Activated naive CD4-positive, alpha-beta T cell treated with anti-CD3 and anti-CD28 coated beads, Interleukin-2, amount 50 U/mL, for 24 hours (primary cell): ENCODE measurements around the gene BPNT1.
"Not testable (repeated sequence)": the region's sequence is repeated elsewhere in the genome, so short reads cannot be mapped to it uniquely, and the experiment has no call there.

Experiments
- H3K27ac Mint-ChIP-seq: one replicate; pipeline ENCODE4 v1.8.0; 2021; ENCODE audit warnings: mild to moderate bottlenecking, mixed read lengths
- H3K27me3 Mint-ChIP-seq: one replicate; pipeline ENCODE4 v1.8.0; 2021; ENCODE audit warnings: mixed read lengths
- H3K36me3 Mint-ChIP-seq: one replicate; pipeline ENCODE4 v1.8.0; 2021; ENCODE audit warnings: mixed read lengths
- H3K4me1 Mint-ChIP-seq: one replicate; pipeline ENCODE4 v1.8.0; 2021; ENCODE audit warnings: mixed read lengths
- H3K4me3 Mint-ChIP-seq: one replicate; pipeline ENCODE4 v1.8.0; 2021; ENCODE audit warnings: mild to moderate bottlenecking, mixed read lengths
- H3K9me3 Mint-ChIP-seq: one replicate; pipeline ENCODE4 v1.8.0; 2021; ENCODE audit warnings: mixed read lengths

The BPNT1 gene, protein sequence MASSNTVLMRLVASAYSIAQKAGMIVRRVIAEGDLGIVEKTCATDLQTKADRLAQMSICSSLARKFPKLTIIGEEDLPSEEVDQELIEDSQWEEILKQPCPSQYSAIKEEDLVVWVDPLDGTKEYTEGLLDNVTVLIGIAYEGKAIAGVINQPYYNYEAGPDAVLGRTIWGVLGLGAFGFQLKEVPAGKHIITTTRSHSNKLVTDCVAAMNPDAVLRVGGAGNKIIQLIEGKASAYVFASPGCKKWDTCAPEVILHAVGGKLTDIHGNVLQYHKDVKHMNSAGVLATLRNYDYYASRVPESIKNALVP

GRCh38 chr1:220089650-220090556 lies at the start of gene BPNT1:
Gene BPNT1 (minus strand): TSS chr1:220089788. CDS start chr1:220079846, 9,942 bp downstream.
- Mint-ChIP-seq H3K4me1 (peaks cover 28% of the 10 kb centered on the region), H3K36me3 (no peaks in the 10 kb centered on the region), H3K27ac (peak within 1 kb of the TSS; percentile 98), H3K9me3 (no peaks in the 10 kb centered on the region), H3K27me3 (no peaks in the 10 kb centered on the region), H3K4me3 (peak within 1 kb of the TSS; percentile 95)

DNA sequence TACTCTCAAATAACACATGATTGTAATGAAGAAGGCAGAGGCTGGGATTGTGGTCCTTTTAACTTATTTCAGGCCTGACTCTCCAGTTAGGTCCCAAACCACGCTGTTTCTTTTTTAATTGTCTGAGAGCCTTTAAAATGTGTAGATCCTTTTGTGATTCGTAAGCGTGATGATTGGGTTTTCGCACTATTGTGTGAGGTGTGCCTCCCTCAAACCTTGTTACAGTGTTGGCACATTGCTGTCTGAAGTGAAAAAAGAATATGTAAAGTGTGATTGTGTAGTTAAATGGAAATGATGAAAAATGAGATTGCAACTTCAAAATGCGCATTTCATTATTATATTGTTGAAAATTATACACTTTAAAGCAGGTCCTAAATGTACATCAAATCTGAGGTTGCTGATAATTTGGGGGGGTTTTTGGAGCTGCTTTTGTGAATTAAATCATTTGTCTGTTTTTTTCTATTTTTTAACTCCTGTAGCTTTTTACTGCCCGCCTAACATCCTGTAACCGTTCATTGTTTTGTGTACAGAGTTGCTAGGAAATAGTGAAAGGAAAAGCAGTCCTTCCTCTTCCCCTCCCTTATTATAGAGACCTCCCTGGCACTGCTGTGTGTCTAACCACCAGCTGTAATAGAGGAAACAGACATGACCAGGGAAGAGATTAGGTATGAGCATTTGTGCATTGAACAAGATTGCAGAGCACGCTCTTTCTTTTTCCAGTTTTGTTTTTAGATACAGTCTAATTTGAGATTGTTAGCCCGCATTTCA lies 47.6 kb upstream of the BPNT1 start:
- peaks cover 15% of the 10 kb centered on the region for H3K36me3 Mint-ChIP-seq
- no peak overlapping the region for H3K4me3 Mint-ChIP-seq
- H3K9me3 Mint-ChIP-seq = no peaks in the 10 kb centered on the region
- peak overlapping the region; percentile 55 for H3K27ac Mint-ChIP-seq
- H3K4me1 Mint-ChIP-seq = peaks cover 9% of the 10 kb centered on the region
- no peaks in the 10 kb centered on the region for H3K27me3 Mint-ChIP-seq

GRCh38 chr1:220135755-220136154 lies 46.2 kb upstream of the BPNT1 start:
- Mint-ChIP-seq H3K36me3 (peaks cover 16% of the 10 kb centered on the region), H3K4me1 (peaks cover 9% of the 10 kb centered on the region), H3K9me3 (no peaks in the 10 kb centered on the region), H3K27me3 (no peaks in the 10 kb centered on the region), H3K27ac (no peak overlapping the region), H3K4me3 (no peak overlapping the region)

DNA sequence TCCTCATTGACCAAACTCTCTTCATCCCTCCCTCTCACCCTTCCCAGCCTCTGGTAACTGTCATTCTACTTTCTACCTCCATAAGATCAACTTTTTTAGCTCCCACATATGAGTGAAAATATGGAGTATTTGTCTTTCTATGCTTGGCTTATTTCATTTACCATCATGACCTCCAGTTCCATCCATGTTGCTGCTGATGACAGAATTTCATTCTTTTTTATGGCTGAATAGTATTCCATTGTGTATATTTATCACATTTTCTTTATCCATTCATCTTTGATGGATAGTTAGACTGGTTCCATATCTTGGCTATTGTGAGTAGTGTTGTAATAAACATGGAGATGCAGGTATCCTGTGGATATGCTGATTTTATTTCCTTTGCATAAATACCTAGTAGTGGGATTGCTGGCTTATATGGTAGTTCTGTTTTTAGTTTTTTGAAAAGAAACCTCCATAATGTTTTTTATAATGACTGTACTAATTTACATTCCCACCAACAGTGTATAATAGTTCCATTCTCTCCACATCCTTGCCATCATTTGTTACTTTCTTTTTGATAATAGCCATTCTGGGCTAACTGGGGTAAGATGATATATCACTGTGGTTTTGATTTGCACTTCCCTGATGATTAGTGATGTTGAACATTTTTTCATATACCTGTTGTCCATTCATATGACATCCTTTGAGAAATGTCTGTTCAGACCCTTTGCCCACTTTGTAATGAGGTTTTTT lies 40.1 kb upstream of the BPNT1 start:
- Mint-ChIP-seq H3K9me3 (no peaks in the 10 kb centered on the region), H3K27ac (no peak overlapping the region), H3K4me3 (no peak overlapping the region), H3K27me3 (no peaks in the 10 kb centered on the region), H3K36me3 (peaks cover 32% of the 10 kb centered on the region), H3K4me1 (peaks cover 10% of the 10 kb centered on the region)

GRCh38 chr1:220127076-220127475 lies 37.5 kb upstream of the BPNT1 start:
- Mint-ChIP-seq H3K36me3 (peaks cover 24% of the 10 kb centered on the region), H3K4me1 (peaks cover 18% of the 10 kb centered on the region), H3K4me3 (no peak overlapping the region), H3K9me3 (no peaks in the 10 kb centered on the region), H3K27ac (no peak overlapping the region), H3K27me3 (no peaks in the 10 kb centered on the region)

DNA sequence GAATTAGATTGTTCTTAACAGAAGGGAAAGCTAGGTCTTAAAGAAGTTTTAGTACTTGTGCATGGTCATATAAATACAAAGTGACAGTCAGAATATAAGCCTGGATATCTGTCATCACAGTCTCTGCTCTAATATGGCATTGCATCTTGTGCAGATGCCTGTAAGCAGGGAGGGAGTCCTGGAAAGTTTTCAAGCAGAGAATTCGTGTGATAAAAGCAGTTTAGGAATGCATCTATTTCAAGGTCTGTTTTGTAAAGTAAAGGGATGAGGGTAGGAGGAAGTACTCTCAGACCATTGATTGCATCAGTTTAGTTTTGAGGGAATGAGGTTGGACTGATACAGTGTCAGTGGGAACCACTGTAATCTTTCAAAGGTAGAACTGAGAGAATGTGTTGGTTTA lies 35.0 kb upstream of the BPNT1 start:
- Mint-ChIP-seq H3K9me3 (no peaks in the 10 kb centered on the region), H3K4me1 (peaks cover 11% of the 10 kb centered on the region), H3K27ac (no peak overlapping the region), H3K27me3 (no peaks in the 10 kb centered on the region), H3K4me3 (no peak overlapping the region), H3K36me3 (peaks cover 16% of the 10 kb centered on the region)

GRCh38 chr1:220123889-220124288 lies 34.3 kb upstream of the BPNT1 start:
- Mint-ChIP-seq H3K36me3 (peaks cover 12% of the 10 kb centered on the region), H3K4me3 (no peak overlapping the region), H3K27me3 (no peaks in the 10 kb centered on the region), H3K9me3 (no peaks in the 10 kb centered on the region), H3K27ac (no peak overlapping the region), H3K4me1 (peaks cover 14% of the 10 kb centered on the region)

DNA sequence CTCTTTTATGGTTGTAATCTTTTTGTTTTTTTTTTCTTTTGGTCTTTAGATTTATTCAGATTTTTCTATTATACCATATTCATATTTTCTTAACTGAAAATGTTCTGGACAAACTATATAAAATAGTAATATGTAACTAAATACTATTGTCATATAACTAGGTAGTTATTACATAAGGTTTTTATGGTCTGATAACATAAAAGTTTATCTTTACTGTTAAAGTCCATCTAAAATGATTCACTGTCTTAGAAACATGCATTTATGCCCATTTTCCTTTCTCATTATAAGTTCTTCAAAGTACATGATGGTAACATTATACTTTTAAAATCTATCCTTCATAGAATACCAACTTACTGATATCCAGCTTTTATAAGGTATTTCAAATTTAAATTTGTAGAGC lies 33.5 kb upstream of the BPNT1 start:
- Mint-ChIP-seq H3K9me3 (no peaks in the 10 kb centered on the region), H3K4me1 (peaks cover 19% of the 10 kb centered on the region), H3K36me3 (peaks cover 12% of the 10 kb centered on the region), H3K27ac (no peak overlapping the region), H3K27me3 (no peaks in the 10 kb centered on the region), H3K4me3 (no peak overlapping the region)

DNA sequence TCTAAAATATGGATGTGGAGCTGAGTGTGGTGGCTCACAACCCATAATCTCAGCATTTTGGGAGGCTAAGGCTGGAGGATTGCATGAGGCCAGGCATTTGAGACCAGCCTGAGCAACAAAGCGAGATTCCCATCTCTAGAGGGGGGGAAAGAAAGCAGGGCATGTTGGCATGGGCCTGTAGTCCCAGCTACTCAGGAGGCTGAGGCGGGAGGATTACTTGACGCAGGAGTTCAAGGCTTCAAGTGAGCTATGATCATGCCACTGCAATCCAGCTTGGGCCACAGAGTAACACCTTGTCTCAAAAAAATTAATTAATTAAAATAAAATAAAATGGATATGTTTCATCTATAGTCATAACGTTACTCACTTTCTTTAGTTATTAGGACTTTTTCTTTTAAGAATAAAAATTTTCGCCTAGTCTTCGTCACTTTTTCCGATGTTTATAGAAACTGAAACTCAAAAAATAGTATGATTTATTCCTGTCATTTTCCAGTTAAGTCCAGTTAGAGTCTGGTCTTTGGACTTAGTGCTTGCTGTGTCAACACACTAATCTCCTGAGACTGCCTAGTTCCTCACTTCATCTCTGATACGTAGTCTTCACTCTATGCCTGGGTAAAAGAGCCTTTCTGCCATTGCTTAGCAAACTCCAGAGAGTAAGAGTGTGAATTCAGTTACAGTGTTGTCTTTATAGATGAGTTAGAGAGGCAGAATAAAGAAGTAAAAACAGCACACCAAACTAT lies 32.4 kb upstream of the BPNT1 start:
- H3K9me3 Mint-ChIP-seq = no peaks in the 10 kb centered on the region
- H3K27ac Mint-ChIP-seq = no peak overlapping the region
- peaks cover 19% of the 10 kb centered on the region for H3K4me1 Mint-ChIP-seq
- no peaks in the 10 kb centered on the region for H3K27me3 Mint-ChIP-seq
- H3K36me3 Mint-ChIP-seq = peaks cover 7% of the 10 kb centered on the region
- no peak overlapping the region for H3K4me3 Mint-ChIP-seq

DNA sequence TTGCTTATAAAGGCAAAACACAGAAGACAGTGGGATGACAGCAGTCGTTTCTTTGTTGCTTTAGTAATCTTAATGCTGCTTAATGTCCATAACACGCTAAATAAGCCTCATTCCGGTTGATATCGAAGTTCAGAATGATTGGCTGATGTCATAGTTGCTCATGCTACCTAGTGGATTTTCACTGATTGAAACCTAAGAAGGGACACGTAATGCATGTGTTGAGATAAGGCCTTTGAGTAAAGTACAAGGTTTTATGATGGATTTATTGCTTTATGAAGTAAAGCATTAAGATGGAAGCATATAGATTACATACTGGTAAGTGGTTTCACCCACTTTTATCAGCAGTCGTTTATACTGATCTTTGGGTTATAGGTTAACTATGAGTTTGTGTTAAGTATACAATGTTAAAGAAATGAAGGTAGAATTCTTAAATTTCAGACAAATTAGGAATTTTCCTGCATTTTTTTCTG lies 29.5 kb upstream of the BPNT1 start:
- no peak overlapping the region for H3K4me3 Mint-ChIP-seq
- no peaks in the 10 kb centered on the region for H3K27me3 Mint-ChIP-seq
- peaks cover 9% of the 10 kb centered on the region for H3K36me3 Mint-ChIP-seq
- H3K4me1 Mint-ChIP-seq = peaks cover 16% of the 10 kb centered on the region
- no peak overlapping the region for H3K27ac Mint-ChIP-seq
- H3K9me3 Mint-ChIP-seq = no peaks in the 10 kb centered on the region

DNA sequence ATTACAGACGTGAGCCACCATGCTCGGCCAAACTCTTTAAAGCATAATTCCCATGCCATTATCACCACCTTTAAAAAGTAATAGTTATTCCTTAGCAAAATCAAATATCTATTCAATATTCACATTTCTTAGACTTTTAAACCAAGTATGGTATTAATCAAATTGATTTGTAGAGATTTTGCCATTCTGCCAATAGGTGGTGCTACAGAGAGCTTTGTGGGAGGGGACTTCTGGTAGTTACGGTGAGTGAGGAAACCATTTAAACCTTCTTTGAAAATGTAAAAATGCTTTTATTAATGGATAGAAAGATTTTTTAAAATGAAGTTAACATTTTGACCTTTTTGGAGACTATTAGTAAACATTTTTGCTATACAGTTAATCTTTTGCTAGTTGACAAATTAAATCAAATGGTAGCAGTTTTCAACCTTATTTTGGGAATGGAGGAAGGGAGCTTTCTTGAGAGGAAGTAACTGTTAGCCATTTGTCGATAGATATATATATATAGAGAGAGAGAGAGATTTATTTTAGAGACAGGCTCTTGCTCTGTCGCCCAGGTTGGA lies 23.6 kb upstream of the BPNT1 start:
- H3K36me3 Mint-ChIP-seq = peaks cover 15% of the 10 kb centered on the region
- H3K27ac Mint-ChIP-seq = no peak overlapping the region
- H3K9me3 Mint-ChIP-seq = no peaks in the 10 kb centered on the region
- H3K27me3 Mint-ChIP-seq = no peaks in the 10 kb centered on the region
- H3K4me3 Mint-ChIP-seq = no peak overlapping the region
- peaks cover 10% of the 10 kb centered on the region for H3K4me1 Mint-ChIP-seq

DNA sequence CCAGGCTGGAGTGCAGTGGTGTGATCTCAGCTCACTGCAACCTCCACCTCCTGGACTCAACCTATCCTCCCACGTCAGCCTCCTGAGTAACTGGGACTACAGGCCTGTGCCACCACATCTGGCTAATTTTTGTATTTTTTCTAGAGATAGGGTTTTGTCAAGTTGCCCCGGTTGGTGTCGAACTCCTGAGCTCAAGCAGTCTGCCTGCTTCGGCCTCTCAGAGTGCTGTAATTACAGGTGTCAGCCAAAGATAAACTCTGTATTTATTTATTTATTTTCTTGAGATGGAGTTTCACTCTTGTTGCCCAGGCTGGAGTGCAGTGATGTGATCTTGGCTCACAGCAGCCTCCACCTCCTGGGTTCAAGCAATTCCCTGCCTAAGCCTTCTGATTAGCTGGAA lies 23.0 kb upstream of the BPNT1 start:
- not testable (repeated sequence) for H3K27ac Mint-ChIP-seq, H3K4me3 Mint-ChIP-seq, H3K9me3 Mint-ChIP-seq, H3K4me1 Mint-ChIP-seq, H3K27me3 Mint-ChIP-seq
- H3K36me3 Mint-ChIP-seq = peaks cover 16% of the 10 kb centered on the region

GRCh38 chr1:220110473-220110872 lies 20.9 kb upstream of the BPNT1 start:
- peaks cover 16% of the 10 kb centered on the region for H3K36me3 Mint-ChIP-seq
- not testable (repeated sequence) for H3K27ac Mint-ChIP-seq, H3K4me1 Mint-ChIP-seq, H3K9me3 Mint-ChIP-seq, H3K27me3 Mint-ChIP-seq, H3K4me3 Mint-ChIP-seq

- H3K9me3 Mint-ChIP-seq = no peaks in the 10 kb centered on the region
- H3K4me1 Mint-ChIP-seq = peaks cover 26% of the 10 kb centered on the region
- peak overlapping the region; percentile 35 for H3K27ac Mint-ChIP-seq
- no peak overlapping the region for H3K4me3 Mint-ChIP-seq
- H3K27me3 Mint-ChIP-seq = no peaks in the 10 kb centered on the region
- H3K36me3 Mint-ChIP-seq = peaks cover 15% of the 10 kb centered on the region
Observed at GRCh38 chr1:220099826-220100225, 10.2 kb upstream of the BPNT1 start.
